Memory B cell (primary cell): ENCODE results near the gene IGFLR1.

Source experiments
- ATAC-seq: fragments of 150-1000 bp; cut with Tn5 transposase; 2 replicates; pipeline ENCODE4 v1.10.0; 2021; ENCODE audit warnings: low read depth, mild to moderate bottlenecking, moderate library complexity
- DNase-seq, 2 donors: peaks; one replicate each; pipeline ENCODE4 v3.0.0; 2022; ENCODE audit warnings: low spot score in 2 of 2
- H3K27ac Mint-ChIP-seq: one replicate; pipeline ENCODE4 v1.8.0; 2022; ENCODE audit warnings: mild to moderate bottlenecking, moderate library complexity, mixed read lengths
- H3K27me3 Mint-ChIP-seq: one replicate; pipeline ENCODE4 v1.8.0; 2022; ENCODE audit warnings: mixed read lengths
- H3K36me3 Mint-ChIP-seq: one replicate; pipeline ENCODE4 v1.8.0; 2022; ENCODE audit warnings: mild to moderate bottlenecking, mixed read lengths
- H3K4me1 Mint-ChIP-seq: one replicate; pipeline ENCODE4 v1.8.0; 2022; ENCODE audit warnings: mixed read lengths
- H3K4me3 Mint-ChIP-seq: one replicate; pipeline ENCODE4 v1.8.0; 2022; ENCODE audit warnings: mild to moderate bottlenecking, moderate library complexity, mixed read lengths
- H3K9me3 Mint-ChIP-seq: one replicate; pipeline ENCODE4 v1.8.0; 2022; ENCODE audit warnings: mixed read lengths

Gene IGFLR1

DNA sequence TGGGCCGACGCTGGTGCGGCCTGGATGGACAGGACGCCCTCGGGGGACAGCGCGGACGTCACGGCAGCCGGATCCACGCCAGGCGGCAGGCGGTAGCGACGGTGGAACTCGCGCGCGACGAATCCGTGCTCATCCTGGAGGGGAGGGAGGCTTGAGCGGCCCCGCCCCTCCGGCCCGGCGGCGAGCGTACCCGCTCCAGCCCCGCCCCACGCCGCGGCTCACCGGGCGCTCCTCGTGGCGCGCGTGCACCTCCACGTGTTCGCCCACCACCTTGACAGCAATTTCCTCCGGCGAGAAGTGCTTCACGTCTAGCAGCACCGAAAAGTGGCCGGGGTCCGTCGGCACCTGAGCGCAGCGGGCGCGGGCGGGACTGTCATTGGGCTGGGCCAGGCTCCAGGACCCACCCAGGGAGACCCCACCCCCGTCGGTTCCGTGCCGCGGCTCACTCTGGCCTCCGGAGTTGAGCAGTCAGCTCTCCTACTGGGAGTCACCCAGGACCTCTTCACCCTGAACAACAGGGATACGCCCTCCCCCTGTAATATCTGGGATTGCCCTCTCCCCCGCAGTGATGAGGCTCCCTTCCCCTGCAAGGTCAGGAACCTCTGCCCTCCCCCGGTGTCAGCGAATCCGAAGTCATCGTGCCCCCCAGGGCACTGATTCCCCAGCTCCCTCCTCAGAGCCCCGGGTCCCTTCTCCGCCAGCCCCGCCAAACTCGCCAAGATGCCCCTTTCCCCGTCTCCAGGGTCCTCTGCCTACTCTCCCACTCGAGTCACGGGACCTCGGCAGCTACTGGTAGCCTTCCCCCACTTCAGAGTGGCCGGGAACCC is 13.5 kb upstream of the IGFLR1 start:
- Mint-ChIP-seq H3K9me3 (no peaks in the 10 kb centered on the region), H3K4me1 (peaks cover 20% of the 10 kb centered on the region), H3K27ac (no peak overlapping the region), H3K36me3 (peaks cover 23% of the 10 kb centered on the region), H3K27me3 (peaks cover 13% of the 10 kb centered on the region), H3K4me3 (peak overlapping the region; percentile 41)
- ATAC-seq = peak; percentile 5
- no peak for DNase-seq

DNA sequence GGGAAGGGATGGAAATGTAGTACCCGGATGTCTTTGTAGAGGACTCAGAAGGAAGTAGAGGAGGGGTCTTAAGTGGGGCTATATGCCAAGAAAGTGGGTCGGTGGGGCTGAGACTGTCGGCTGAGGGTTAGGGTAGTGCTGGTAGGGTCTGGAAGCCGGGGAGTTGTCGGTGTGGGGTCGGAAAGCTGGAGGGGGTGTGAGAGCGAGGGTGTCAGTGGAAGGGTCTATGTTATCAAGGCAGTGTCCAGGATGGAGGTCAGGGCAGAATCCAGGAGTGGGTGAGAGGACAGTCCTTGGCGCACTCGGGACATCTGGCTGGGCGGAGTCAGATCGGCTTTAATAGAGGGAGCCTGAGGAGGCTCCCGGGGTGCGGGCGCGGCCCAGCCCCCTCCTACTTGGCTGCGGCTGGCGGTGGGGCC is 12.9 kb upstream of the IGFLR1 start:
- Mint-ChIP-seq H3K27me3 (peaks cover 13% of the 10 kb centered on the region), H3K4me3 (peak overlapping the region; percentile 53), H3K9me3 (no peaks in the 10 kb centered on the region), H3K27ac (no peak overlapping the region), H3K4me1 (peaks cover 23% of the 10 kb centered on the region), H3K36me3 (peaks cover 23% of the 10 kb centered on the region)
- no peak for ATAC-seq
- no peak for DNase-seq

DNA sequence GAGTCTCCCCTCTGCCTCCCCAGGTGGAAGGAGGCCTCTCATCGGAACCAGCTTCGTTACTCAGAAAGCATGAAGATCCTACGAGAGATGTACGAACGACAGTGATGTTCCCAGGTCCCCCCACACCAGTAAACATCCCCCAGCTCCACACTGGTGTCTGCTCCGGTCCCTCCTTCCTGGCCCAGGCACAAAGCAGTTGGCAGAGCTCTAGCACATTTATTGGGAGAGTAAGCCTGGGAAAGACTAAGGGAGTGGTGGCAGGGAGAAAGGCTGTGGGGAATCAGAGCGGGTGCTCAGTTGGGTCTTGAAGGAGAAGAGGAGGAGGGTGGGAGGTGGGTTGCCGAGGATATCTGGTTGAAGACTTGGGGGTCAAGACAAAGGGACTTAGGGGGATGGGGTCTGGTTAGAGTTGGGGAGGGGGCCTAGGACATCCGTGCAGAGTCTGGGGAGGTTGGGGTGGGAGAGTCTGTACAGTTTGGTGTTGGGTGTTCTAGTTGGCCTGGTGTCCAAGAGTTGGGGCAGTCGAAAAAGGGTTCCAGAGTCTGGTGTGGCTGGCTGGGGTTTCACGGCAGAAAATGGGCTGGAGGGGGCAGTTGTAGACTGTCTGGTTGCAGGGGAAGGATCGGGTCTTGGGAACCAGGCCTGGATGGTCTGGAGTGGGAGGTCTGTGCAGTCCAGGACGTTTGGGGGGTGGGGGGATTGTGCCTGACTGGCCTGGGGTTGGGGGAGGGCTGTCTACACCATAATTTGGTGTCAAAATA is 12.3 kb upstream of the IGFLR1 start:
- H3K27ac Mint-ChIP-seq = no peak overlapping the region
- peaks cover 26% of the 10 kb centered on the region for H3K4me1 Mint-ChIP-seq
- peaks cover 13% of the 10 kb centered on the region for H3K27me3 Mint-ChIP-seq
- H3K9me3 Mint-ChIP-seq = no peaks in the 10 kb centered on the region
- ATAC-seq = no peak
- DNase-seq = no peak
- peaks cover 24% of the 10 kb centered on the region for H3K36me3 Mint-ChIP-seq
- H3K4me3 Mint-ChIP-seq = peak overlapping the region; percentile 53

DNA sequence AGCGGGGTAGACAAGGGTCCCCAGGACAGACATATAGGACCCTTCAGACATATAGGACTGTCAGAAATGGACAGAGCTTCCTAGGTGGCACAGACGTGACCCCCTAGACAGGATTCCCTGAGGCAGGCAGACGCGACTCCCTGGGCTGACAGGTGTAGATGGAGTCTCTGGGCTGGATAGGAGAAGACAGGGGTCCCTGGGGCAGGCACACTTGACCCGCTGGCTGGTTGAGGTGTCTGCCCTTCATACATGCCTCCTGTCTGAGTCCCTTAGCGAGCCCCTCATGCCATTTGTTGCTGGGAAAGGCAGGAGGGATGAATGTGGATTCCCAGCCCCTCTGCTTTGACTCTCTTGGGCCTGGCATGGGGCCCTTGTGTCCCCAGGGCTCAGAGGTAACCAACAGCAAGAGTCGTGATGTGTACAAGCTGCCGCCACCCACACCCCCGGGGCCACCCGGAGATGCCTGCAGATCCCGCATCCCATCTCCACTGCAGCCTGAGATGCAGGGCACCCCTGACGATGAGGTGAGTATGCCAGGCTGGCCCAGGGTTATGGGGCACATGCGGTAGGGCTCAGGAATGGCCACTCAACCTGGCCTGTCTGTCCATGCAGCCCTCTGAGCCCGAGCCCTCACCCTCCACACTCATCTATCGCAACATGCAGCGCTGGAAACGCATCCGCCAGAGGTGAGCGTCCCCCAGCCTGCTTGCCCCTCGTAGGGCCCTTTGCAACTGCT is 11.6 kb upstream of the IGFLR1 start:
- peaks cover 24% of the 10 kb centered on the region for H3K36me3 Mint-ChIP-seq
- peaks cover 25% of the 10 kb centered on the region for H3K4me1 Mint-ChIP-seq

DNA sequence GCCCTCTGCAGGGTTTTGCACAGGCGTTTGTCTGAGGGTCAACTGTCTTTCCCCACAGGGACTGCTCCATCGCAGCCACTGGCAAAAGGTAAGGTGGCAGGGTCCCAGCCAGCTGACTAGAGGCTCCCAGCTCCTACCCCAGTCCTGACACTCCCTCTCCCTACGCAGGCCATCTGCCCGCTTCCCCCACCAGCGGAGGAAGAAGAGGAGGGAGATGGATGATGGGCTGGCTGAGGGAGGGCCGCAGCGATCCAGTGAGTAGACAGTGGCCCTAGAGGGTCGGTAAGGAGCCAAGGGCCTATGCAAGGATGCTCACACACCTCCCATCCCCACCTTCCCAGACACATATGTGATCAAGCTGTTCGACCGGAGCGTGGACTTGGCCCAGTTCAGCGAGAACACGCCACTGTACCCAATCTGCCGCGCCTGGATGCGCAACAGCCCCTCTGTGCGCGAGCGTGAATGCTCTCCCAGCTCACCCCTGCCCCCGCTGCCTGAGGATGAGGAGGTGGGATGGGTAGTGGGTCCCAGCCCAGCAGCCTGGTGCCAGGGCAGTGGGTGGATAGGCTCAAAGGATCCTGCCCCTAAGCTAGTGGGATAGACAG is 10.6 kb upstream of the IGFLR1 start:
- peaks cover 31% of the 10 kb centered on the region for H3K4me1 Mint-ChIP-seq
- no peak overlapping the region for H3K27ac Mint-ChIP-seq
- peaks cover 13% of the 10 kb centered on the region for H3K27me3 Mint-ChIP-seq
- DNase-seq (no peak), ATAC-seq (no peak)
- no peaks in the 10 kb centered on the region for H3K9me3 Mint-ChIP-seq
- no peak overlapping the region for H3K4me3 Mint-ChIP-seq
- H3K36me3 Mint-ChIP-seq = peaks cover 24% of the 10 kb centered on the region

More for the DNA sequence above, 11.6 kb upstream of the IGFLR1 start:
- no peak overlapping the region for H3K4me3 Mint-ChIP-seq
- ATAC-seq = no peak
- H3K9me3 Mint-ChIP-seq = no peaks in the 10 kb centered on the region
- no peak for DNase-seq
- no peak overlapping the region for H3K27ac Mint-ChIP-seq
- peaks cover 13% of the 10 kb centered on the region for H3K27me3 Mint-ChIP-seq

DNA sequence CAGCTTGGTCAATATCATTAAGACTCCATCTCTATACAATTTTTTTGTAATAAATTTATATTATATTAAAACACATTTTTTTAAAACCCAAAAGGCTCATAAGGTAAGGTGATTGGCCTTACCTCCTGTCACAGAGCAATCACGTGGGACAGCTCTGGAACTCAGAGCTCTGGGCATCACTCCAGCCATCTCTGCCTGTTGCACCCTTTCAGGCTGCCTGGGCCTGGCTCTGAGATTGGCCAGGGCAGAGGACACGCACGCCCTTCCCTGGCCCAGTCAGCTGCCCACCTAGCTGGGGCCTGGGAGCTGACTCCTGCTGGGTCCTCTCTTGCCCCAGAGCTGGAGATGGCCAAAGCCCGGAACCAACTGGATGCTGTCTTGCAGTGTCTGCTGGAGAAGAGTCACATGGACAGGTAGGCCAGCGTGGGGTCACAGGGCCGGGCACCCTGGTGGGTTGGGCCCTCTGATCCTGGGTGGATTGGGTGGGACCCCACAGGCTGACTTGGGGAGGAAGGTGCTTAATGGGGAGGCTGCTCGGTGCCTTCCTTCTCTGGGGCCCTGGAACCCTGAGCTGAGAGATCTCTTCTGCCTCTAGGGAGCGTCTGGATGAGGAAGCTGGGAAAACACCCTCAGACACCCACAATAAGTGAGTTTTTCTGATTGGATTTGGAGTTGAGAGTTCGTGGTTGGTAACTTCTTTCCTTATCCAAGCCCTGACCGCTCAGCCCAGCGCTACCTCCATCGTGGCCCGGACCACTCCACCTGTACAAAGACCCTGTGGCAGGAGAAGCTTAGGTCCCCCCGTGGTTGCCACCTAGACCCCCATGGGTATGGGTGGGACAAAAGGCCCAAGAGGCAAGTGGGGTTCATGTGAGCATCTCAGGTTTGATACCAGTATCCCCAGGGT is 9.8 kb upstream of the IGFLR1 start:
- H3K4me1 Mint-ChIP-seq = peaks cover 31% of the 10 kb centered on the region
- peaks cover 13% of the 10 kb centered on the region for H3K27me3 Mint-ChIP-seq
- no peak overlapping the region for H3K4me3 Mint-ChIP-seq

DNA sequence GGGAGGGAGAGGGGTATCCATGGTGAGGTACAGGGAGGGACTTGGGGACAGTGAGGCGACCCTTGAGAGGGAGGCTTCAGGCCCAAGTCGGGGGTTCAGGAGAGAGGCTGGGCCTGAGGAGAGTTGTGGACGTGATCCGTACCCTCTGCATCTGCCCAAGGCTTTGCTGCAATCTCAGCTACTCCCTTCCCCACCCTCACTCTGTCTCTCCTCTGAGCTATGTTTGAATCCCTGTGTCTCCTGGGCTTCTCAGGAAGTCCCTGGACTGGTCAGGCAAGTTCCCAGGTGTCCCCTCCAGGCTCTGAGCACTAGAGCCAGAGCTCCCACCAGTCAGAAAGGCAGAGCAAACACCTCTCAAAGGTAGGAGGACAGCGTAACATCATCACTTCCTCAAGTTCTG is 7.9 kb upstream of the IGFLR1 start:
- H3K4me3 Mint-ChIP-seq = peak overlapping the region; percentile 51
- peaks cover 26% of the 10 kb centered on the region for H3K4me1 Mint-ChIP-seq
- peaks cover 19% of the 10 kb centered on the region for H3K36me3 Mint-ChIP-seq
- no peak for DNase-seq
- H3K27me3 Mint-ChIP-seq = peaks cover 7% of the 10 kb centered on the region
- H3K9me3 Mint-ChIP-seq = no peaks in the 10 kb centered on the region
- no peak for ATAC-seq
- H3K27ac Mint-ChIP-seq = no peak overlapping the region

More for the DNA sequence above, 9.8 kb upstream of the IGFLR1 start:
- ATAC-seq (no peak), DNase-seq (no peak)
- no peaks in the 10 kb centered on the region for H3K9me3 Mint-ChIP-seq
- peaks cover 24% of the 10 kb centered on the region for H3K36me3 Mint-ChIP-seq
- H3K27ac Mint-ChIP-seq = no peak overlapping the region

DNA sequence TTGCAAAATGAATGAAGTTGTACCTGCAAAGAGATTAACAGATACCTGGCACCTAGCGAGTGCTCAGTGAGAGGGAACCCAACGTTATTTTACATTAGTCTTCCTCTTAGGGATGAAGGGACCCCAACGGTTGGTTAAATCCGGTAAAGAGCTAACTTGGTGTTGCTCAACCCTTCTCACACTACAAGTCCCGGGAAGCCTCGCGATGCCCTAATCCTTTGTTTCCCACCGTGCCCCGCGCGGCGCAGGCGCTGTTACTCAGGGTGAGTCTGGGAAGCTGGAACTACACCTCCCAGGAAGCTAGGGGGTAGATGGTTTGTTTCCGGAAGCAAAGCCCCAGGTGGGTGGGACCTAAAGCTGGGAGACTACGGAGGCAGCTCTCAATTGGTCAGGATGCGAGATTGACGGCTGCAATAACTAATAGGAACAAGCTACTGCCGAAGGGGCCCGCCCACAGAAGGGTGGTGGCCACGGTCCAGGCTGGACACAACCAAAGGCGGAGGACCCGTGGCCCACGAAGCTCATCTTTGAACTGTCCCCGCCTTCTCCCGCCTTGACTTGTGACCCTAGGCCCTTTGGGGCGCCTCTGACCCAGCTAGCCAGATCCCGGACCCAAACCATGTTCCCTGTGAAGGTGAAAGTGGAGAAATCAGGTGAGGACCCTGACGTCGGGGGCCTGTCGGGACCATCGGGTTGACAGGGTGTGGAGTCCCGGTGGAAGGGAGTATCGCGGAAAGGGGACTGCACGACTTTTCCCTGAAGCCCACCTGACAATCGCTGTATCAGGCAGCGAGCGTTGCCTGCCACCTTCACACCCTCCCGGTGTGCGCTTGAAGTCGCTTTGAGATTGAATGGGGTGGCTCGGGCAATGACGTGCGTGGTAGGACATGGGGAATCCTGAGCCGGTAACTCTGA is 6.1 kb upstream of the IGFLR1 start, which contains the start of gene LIN37:
Gene LIN37, plus strand, starts transcription at position 471 of the 915 bp plus-strand sequence. Its CDS starts 149 bp downstream, at position 620.
- peak; percentile 97 for DNase-seq
- Mint-ChIP-seq H3K27ac (peak within 1 kb of the TSS; percentile 90), H3K4me3 (peak within 1 kb of the TSS; percentile 96), H3K9me3 (no peaks in the 10 kb centered on the region), H3K36me3 (peaks cover 6% of the 10 kb centered on the region), H3K4me1 (peaks cover 23% of the 10 kb centered on the region), H3K27me3 (no peaks in the 10 kb centered on the region)
- ATAC-seq = peak; percentile 68

DNA sequence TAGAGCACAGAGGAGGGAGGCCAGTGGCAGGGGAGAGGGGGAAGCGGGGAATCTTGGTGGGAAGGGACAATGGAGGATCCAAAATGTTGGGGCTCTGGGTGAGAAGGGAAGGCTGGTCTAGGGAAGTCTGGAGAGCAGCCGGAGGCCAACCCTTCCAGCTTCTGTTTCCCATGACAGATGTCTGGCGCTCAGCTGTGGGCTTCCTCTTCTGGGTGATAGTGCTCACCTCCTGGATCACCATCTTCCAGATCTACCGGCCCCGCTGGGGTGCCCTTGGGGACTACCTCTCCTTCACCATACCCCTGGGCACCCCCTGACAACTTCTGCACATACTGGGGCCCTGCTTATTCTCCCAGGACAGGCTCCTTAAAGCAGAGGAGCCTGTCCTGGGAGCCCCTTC is 4.3 kb upstream of the IGFLR1 start:
- ATAC-seq = no peak
- Mint-ChIP-seq H3K36me3 (peaks cover 6% of the 10 kb centered on the region), H3K4me1 (peaks cover 29% of the 10 kb centered on the region), H3K4me3 (peak overlapping the region; percentile 96), H3K27me3 (no peaks in the 10 kb centered on the region), H3K9me3 (no peaks in the 10 kb centered on the region), H3K27ac (peak overlapping the region; percentile 98)
- no peak for DNase-seq

DNA sequence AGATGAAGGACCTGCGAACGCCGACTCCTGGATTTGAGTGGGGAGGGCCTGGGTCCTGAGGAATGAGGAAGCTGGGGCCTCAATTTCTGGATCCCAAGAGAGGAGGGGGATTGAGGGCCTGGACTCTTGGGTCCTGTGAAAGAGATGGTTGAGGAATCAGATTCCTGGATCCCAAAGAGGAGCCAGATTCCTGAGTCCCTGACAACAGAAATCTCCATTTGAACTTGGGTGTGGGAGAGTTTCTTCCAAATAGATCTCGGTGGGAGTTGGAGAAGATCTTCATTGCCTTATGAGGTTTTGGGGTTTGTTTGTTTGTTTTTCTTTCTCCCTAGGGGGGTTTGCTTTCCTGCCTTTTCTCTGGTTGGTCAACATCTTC is 3.8 kb upstream of the IGFLR1 start:
- Mint-ChIP-seq H3K27me3 (no peaks in the 10 kb centered on the region), H3K9me3 (no peaks in the 10 kb centered on the region), H3K4me3 (peak overlapping the region; percentile 96), H3K36me3 (peaks cover 6% of the 10 kb centered on the region), H3K27ac (peak overlapping the region; percentile 98), H3K4me1 (peaks cover 29% of the 10 kb centered on the region)
- ATAC-seq (no peak), DNase-seq (no peak)

DNA sequence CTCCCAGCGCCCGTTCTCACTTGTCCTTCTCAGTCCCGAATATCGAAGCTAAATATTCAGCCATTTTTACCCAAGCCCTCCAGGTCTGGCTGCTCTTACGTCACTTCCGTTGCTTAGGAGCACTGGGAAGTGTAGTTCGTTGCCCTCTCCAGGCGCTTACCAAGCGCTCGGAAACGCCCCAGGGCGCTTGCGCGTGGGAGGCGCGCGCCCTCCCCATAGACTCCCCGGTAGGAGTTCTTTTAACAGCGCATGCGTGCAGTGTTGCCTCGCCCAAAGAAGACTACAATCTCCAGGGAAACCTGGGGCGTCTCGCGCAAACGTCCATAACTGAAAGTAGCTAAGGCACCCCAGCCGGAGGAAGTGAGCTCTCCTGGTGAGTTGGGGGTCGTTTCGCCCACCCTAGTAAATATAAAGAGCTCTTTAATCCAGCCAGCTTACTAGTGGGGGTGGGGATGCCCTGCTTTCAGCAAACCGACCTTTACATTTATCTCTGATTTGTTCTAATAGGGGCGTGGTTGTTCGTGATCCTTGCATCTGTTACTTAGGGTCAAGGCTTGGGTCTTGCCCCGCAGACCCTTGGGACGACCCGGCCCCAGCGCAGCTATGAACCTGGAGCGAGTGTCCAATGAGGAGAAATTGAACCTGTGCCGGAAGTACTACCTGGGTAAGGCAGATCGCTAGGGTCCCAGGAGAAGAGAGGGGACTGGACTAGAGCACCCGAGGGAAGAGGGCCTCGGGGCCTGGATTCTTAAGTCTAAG is 3.3 kb upstream of the IGFLR1 start, which contains the start of the genes PSENEN and U2AF1L4:
Gene PSENEN, plus strand, starts transcription at position 324 of the 759 bp plus-strand sequence. Its CDS starts 280 bp downstream, at position 604.
Gene U2AF1L4, minus strand, starts transcription at position 91 of the 759 bp plus-strand sequence. Its CDS starts 27 bp downstream, at position 64.
- Mint-ChIP-seq H3K36me3 (peaks cover 6% of the 10 kb centered on the region), H3K4me1 (peaks cover 31% of the 10 kb centered on the region), H3K9me3 (no peaks in the 10 kb centered on the region), H3K27me3 (no peaks in the 10 kb centered on the region), H3K27ac (peak within 1 kb of the TSS; percentile 98), H3K4me3 (peak within 1 kb of the TSS; percentile 96)
- ATAC-seq (peak; percentile 53), DNase-seq (peak; percentile 81 to 94)
